GM23338 (cell line): ENCODE results near the gene PNRC2. TPM values are rescaled to one million over a fixed set of nuclear protein-coding genes. Genes with fewer than 3 reads are reported as not detected.

Source experiments
- ATAC-seq: fragments of 200-7000 bp; cut with Tn5 transposase; 3 replicates; pipeline ENCODE4 v1.9.1; 2020
- DNase-seq: peaks from one replicate; pipeline ENCODE4 v3.0.0-alpha.2; 2015; ENCODE audit warnings: low spot score
- H2AFZ ChIP-seq: fragments of 200-600 bp; sonication (generic); 2 replicates; pipeline ENCODE4 v1.8.0; 2016; ENCODE audit warnings: antibody characterized with exemption, mild to moderate bottlenecking, moderate library complexity
- H3F3A ChIP-seq: fragments of 200-600 bp; sonication (generic); replicated peaks from 2 replicates; pipeline ENCODE4 v1.8.0; 2017; ENCODE audit warnings: antibody characterized with exemption, mixed run types, low read depth
- H3K27ac ChIP-seq: fragments of 200-600 bp; sonication (generic); 2 replicates; pipeline ENCODE4 v1.6.1; 2016; ENCODE audit warnings: low read depth
- H3K27me3 ChIP-seq: fragments of 200-600 bp; sonication (generic); 2 replicates; pipeline ENCODE4 v1.8.0; 2016; ENCODE audit warnings: mild to moderate bottlenecking, mixed run types, moderate library complexity; ENCODE audit not compliant: insufficient read depth
- H3K36me3 ChIP-seq: fragments of 200-600 bp; sonication (generic); 2 replicates; pipeline ENCODE4 v1.8.0; 2016; ENCODE audit warnings: mild to moderate bottlenecking; ENCODE audit not compliant: insufficient read depth
- H3K4me1 ChIP-seq: fragments of 200-600 bp; sonication (generic); 2 replicates; pipeline ENCODE4 v1.8.0; 2016; ENCODE audit warnings: mild to moderate bottlenecking, moderate library complexity; ENCODE audit not compliant: insufficient read depth
- H3K4me2 ChIP-seq: fragments of 200-600 bp; sonication (generic); 2 replicates; pipeline ENCODE4 v1.7.1; 2017; ENCODE audit warnings: mixed run types
- H3K4me3 ChIP-seq: fragments of 200-600 bp; sonication (generic); 2 replicates; pipeline ENCODE4 v1.6.1; 2016; ENCODE audit warnings: mixed run types
- H3K79me2 ChIP-seq: fragments of 200-600 bp; sonication (generic); replicated peaks from 2 replicates; pipeline ENCODE4 v1.8.0; 2017; ENCODE audit warnings: mild to moderate bottlenecking; ENCODE audit not compliant: insufficient read depth
- H3K9me2 ChIP-seq: fragments of 200-600 bp; sonication (generic); 2 replicates; pipeline ENCODE4 v1.8.0; 2017; ENCODE audit not compliant: insufficient read depth
- H4K20me1 ChIP-seq: fragments of 200-600 bp; sonication (generic); replicated peaks from 2 replicates; pipeline ENCODE4 v1.8.0; 2017; ENCODE audit warnings: mild to moderate bottlenecking; ENCODE audit not compliant: insufficient read depth
- H3K27ac Mint-ChIP-seq: 2 replicates; pipeline ENCODE4 v1.8.0; 2020; ENCODE audit warnings: inconsistent platforms, mild to moderate bottlenecking, moderate library complexity, mixed read lengths
- H3K27me3 Mint-ChIP-seq: 3 replicates; pipeline ENCODE4 v1.8.0; 2022; ENCODE audit warnings: low read depth, mild to moderate bottlenecking, moderate library complexity, mixed read lengths, inconsistent platforms; ENCODE audit not compliant: insufficient read depth, poor library complexity
- H3K36me3 Mint-ChIP-seq: 3 replicates; pipeline ENCODE4 v1.8.0; 2021; ENCODE audit warnings: low read depth, mild to moderate bottlenecking, inconsistent platforms, moderate library complexity, mixed read lengths
- H3K4me1 Mint-ChIP-seq: 3 replicates; pipeline ENCODE4 v1.8.0; 2020; ENCODE audit warnings: mild to moderate bottlenecking, inconsistent platforms, mixed read lengths
- H3K4me3 Mint-ChIP-seq: 3 replicates; pipeline ENCODE4 v1.8.0; 2021; ENCODE audit warnings: moderate library complexity, mild to moderate bottlenecking, inconsistent platforms, mixed read lengths
- H3K9me3 Mint-ChIP-seq: 3 replicates; pipeline ENCODE4 v1.8.0; 2020; ENCODE audit warnings: moderate library complexity, mild to moderate bottlenecking, inconsistent platforms, mixed read lengths
- CREB1 ChIP-seq: fragments of 250-450 bp; sonication (Bioruptor Pico); IDR thresholded peaks from 2 replicates; pipeline ENCODE4 v1.5.0; 2020; ENCODE audit warnings: low read depth, mild to moderate bottlenecking, moderate library complexity
- EZH2 ChIP-seq: fragments of 200-600 bp; sonication (generic); IDR thresholded peaks from one replicate; pipeline ENCODE4 v1.8.0; 2017; ENCODE audit warnings: antibody characterized with exemption, mild to moderate bottlenecking, low read depth; ENCODE audit not compliant: unreplicated experiment
- EZH2phosphoT487 ChIP-seq: fragments of 200-600 bp; sonication (generic); IDR thresholded peaks from one replicate; pipeline ENCODE4 v1.8.1; 2018; ENCODE audit warnings: antibody characterized with exemption; ENCODE audit not compliant: unreplicated experiment
- JUNB ChIP-seq: IDR thresholded peaks from one replicate; pipeline ENCODE4 v1.6.1; 2016; ENCODE audit warnings: antibody characterized with exemption; ENCODE audit not compliant: unreplicated experiment
- NANOG ChIP-seq: IDR thresholded peaks from 2 replicates; pipeline ENCODE4 v1.6.1; 2016; ENCODE audit warnings: antibody characterized with exemption, borderline replicate concordance
- POLR2AphosphoS5 ChIP-seq: IDR thresholded peaks from 2 replicates; pipeline ENCODE4 v1.6.1; 2016; ENCODE audit warnings: antibody characterized with exemption, low read depth
- STAT1 ChIP-seq: IDR thresholded peaks from one replicate; pipeline ENCODE4 v1.6.1; 2016; ENCODE audit warnings: antibody characterized with exemption; ENCODE audit not compliant: unreplicated experiment
- ZNF114 ChIP-seq: fragments of 250-450 bp; sonication (Bioruptor Pico); IDR thresholded peaks from 2 replicates; pipeline ENCODE4 v1.5.0; 2020; ENCODE audit warnings: mild to moderate bottlenecking, moderate library complexity
- ZNF331 ChIP-seq: fragments of 250-450 bp; sonication (Bioruptor Pico); IDR thresholded peaks from 2 replicates; pipeline ENCODE4 v1.5.0; 2020; ENCODE audit warnings: low read depth, mild to moderate bottlenecking, moderate library complexity
- polyA plus RNA-seq: library from polyadenylated mRNA; unstranded; fragments of >200 nt; fragmentation: Nextera tagmentation; extraction: Ambion mirVana; gene quantifications from 2 replicates; pipeline ENCODE4 v1.2.1, GENCODE V29; 2016
- total RNA-seq: library from RNA; depleted of rRNA; stranded (reverse); fragments of >200 nt; shearing (Covaris generic); gene quantifications from 2 replicates; pipeline ENCODE4 v1.2.3, GENCODE V29; 2014
- TF ChIP-seq, protein P1 (sequence below): fragments of 250-450 bp; sonication (Bioruptor Pico); IDR thresholded peaks from 2 replicates; pipeline ENCODE4 v1.5.0; 2020; ENCODE audit warnings: mild to moderate bottlenecking, moderate library complexity
- TF ChIP-seq, protein P2 (sequence below), 2 experiments: fragments of 200-600 bp in 1 of 2; sonication (generic) in 1 of 2; conservative IDR thresholded peaks; 2 replicates each; pipeline versions ENCODE4 v1.5.1 to v1.6.1; 2016 to 2017; ENCODE audit warnings: antibody characterized with exemption in 2 of 2, low read depth in 2 of 2, mild to moderate bottlenecking in 2 of 2, moderate library complexity in 1 of 2
- TF ChIP-seq, protein P3 (sequence below): IDR thresholded peaks from 2 replicates; pipeline ENCODE4 v1.6.1; 2016; ENCODE audit warnings: antibody characterized with exemption
- TF ChIP-seq, protein P4 (sequence below): IDR thresholded peaks from one replicate; pipeline ENCODE4 v1.6.1; 2018; ENCODE audit warnings: antibody characterized with exemption; ENCODE audit not compliant: unreplicated experiment

The PNRC2 gene
- total and polyA plus RNA-seq, 2 experiments from 2014 or later, result 157 to 237 TPM

DNA sequence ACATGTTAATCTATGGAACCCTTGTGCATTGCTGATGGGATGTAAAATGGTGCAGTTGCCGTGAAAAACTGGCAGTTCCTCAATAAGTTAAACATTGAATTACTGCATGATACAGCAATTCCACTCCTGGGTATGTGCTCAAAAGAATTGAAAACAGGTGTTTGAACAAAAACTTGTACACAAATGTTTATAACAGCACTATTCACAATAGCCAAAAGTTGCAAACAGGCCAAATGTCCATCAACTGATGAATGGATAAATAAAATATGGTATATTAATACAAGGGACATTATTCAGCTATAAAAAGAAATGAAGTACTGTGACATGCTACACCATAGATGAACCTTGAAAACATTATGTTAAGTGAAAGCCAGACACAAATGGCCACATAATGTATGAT, 38.2 kb downstream of the PNRC2 start (continued):
- TF ChIP-seq, protein P1, sequence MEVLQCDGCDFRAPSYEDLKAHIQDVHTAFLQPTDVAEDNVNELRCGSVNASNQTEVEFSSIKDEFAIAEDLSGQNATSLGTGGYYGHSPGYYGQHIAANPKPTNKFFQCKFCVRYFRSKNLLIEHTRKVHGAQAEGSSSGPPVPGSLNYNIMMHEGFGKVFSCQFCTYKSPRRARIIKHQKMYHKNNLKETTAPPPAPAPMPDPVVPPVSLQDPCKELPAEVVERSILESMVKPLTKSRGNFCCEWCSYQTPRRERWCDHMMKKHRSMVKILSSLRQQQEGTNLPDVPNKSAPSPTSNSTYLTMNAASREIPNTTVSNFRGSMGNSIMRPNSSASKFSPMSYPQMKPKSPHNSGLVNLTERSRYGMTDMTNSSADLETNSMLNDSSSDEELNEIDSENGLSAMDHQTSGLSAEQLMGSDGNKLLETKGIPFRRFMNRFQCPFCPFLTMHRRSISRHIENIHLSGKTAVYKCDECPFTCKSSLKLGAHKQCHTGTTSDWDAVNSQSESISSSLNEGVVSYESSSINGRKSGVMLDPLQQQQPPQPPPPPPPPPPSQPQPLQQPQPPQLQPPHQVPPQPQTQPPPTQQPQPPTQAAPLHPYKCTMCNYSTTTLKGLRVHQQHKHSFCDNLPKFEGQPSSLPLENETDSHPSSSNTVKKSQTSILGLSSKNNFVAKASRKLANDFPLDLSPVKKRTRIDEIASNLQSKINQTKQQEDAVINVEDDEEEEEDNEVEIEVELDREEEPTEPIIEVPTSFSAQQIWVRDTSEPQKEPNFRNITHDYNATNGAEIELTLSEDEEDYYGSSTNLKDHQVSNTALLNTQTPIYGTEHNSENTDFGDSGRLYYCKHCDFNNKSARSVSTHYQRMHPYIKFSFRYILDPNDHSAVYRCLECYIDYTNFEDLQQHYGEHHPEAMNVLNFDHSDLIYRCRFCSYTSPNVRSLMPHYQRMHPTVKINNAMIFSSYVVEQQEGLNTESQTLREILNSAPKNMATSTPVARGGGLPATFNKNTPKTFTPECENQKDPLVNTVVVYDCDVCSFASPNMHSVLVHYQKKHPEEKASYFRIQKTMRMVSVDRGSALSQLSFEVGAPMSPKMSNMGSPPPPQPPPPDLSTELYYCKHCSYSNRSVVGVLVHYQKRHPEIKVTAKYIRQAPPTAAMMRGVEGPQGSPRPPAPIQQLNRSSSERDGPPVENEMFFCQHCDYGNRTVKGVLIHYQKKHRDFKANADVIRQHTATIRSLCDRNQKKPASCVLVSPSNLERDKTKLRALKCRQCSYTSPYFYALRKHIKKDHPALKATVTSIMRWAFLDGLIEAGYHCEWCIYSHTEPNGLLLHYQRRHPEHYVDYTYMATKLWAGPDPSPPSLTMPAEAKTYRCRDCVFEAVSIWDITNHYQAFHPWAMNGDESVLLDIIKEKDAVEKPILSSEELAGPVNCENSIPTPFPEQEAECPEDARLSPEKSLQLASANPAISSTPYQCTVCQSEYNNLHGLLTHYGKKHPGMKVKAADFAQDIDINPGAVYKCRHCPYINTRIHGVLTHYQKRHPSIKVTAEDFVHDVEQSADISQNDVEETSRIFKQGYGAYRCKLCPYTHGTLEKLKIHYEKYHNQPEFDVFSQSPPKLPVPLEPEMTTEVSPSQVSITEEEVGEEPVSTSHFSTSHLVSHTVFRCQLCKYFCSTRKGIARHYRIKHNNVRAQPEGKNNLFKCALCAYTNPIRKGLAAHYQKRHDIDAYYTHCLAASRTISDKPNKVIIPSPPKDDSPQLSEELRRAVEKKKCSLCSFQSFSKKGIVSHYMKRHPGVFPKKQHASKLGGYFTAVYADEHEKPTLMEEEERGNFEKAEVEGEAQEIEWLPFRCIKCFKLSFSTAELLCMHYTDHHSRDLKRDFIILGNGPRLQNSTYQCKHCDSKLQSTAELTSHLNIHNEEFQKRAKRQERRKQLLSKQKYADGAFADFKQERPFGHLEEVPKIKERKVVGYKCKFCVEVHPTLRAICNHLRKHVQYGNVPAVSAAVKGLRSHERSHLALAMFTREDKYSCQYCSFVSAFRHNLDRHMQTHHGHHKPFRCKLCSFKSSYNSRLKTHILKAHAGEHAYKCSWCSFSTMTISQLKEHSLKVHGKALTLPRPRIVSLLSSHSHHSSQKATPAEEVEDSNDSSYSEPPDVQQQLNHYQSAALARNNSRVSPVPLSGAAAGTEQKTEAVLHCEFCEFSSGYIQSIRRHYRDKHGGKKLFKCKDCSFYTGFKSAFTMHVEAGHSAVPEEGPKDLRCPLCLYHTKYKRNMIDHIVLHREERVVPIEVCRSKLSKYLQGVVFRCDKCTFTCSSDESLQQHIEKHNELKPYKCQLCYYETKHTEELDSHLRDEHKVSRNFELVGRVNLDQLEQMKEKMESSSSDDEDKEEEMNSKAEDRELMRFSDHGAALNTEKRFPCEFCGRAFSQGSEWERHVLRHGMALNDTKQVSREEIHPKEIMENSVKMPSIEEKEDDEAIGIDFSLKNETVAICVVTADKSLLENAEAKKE (CRISPR knock-in tag), result no peak

DNA sequence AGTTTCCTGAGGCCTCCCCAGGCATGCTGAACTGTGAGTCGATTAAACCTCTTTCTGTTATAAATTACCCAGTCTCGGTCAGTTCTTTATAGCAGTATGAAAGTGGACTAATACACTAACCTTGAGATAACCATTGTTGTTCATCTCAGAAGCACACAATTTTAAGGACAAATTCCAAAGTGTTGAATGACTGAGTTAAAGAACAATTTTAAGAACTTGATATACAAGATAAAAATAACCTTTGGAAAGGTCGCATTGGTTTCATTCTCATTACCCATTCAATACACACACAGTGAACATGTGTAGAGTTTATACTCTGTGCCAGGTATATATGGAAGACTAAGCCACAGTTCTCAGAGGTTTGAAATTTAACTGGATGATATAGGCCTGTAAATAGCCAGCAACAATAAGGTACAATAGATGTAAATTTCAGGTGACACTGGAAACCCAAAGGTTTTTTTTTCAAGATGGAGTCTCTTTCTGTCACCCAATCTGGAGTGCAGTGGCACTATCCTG, 39.6 kb downstream of the PNRC2 start:
- Histone ChIP-seq H3K27me3 (no peaks in the 10 kb centered on the region), H3K9me2 (no peaks in the 10 kb centered on the region; the same call in 1 of the 2 replicates), H3K4me3 (no peak overlapping the region), H3K79me2 (no peaks in the 10 kb centered on the region), H3K4me1 (peaks cover 12% of the 10 kb centered on the region), H2AFZ (0 out of 2 replicates have a peak overlapping the region, but pooled peaks have one; percentile 20), H3F3A (no peaks in the 10 kb centered on the region; the same call in 1 of the 2 replicates), H3K4me2 (no peak overlapping the region), H4K20me1 (no peaks in the 10 kb centered on the region), H3K36me3 (no peaks in the 10 kb centered on the region), H3K27ac (no peak overlapping the region)
- Mint-ChIP-seq H3K4me3 (no peak overlapping the region), H3K36me3 (peaks cover 5% of the 10 kb centered on the region; the same call in 2 of the 3 replicates), H3K4me1 (peaks cover 23% of the 10 kb centered on the region), H3K9me3 (peaks cover 6% of the 10 kb centered on the region), H3K27me3 (no peaks in the 10 kb centered on the region), H3K27ac (no peak overlapping the region; the same call in 1 of the 2 replicates)
- no peak for DNase-seq
- ATAC-seq, result no peak
- TF ChIP-seq JUNB (no peak), ZNF114 (CRISPR knock-in tag) (no peak), NANOG (no peak), STAT1 (no peak), CREB1 (CRISPR knock-in tag) (no peak), ZNF331 (CRISPR knock-in tag) (no peak), EZH2 (no peak), EZH2phosphoT487 (no peak), POLR2AphosphoS5 (no peak)
- TF ChIP-seq, protein P2, sequence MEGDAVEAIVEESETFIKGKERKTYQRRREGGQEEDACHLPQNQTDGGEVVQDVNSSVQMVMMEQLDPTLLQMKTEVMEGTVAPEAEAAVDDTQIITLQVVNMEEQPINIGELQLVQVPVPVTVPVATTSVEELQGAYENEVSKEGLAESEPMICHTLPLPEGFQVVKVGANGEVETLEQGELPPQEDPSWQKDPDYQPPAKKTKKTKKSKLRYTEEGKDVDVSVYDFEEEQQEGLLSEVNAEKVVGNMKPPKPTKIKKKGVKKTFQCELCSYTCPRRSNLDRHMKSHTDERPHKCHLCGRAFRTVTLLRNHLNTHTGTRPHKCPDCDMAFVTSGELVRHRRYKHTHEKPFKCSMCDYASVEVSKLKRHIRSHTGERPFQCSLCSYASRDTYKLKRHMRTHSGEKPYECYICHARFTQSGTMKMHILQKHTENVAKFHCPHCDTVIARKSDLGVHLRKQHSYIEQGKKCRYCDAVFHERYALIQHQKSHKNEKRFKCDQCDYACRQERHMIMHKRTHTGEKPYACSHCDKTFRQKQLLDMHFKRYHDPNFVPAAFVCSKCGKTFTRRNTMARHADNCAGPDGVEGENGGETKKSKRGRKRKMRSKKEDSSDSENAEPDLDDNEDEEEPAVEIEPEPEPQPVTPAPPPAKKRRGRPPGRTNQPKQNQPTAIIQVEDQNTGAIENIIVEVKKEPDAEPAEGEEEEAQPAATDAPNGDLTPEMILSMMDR (conservative IDR thresholded peaks at IDR 0.05; ENCODE audit: low read depth in 2 of 2), result no peak
- TF ChIP-seq, protein P3, sequence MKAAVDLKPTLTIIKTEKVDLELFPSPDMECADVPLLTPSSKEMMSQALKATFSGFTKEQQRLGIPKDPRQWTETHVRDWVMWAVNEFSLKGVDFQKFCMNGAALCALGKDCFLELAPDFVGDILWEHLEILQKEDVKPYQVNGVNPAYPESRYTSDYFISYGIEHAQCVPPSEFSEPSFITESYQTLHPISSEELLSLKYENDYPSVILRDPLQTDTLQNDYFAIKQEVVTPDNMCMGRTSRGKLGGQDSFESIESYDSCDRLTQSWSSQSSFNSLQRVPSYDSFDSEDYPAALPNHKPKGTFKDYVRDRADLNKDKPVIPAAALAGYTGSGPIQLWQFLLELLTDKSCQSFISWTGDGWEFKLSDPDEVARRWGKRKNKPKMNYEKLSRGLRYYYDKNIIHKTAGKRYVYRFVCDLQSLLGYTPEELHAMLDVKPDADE, result no peak
- TF ChIP-seq, protein P4, sequence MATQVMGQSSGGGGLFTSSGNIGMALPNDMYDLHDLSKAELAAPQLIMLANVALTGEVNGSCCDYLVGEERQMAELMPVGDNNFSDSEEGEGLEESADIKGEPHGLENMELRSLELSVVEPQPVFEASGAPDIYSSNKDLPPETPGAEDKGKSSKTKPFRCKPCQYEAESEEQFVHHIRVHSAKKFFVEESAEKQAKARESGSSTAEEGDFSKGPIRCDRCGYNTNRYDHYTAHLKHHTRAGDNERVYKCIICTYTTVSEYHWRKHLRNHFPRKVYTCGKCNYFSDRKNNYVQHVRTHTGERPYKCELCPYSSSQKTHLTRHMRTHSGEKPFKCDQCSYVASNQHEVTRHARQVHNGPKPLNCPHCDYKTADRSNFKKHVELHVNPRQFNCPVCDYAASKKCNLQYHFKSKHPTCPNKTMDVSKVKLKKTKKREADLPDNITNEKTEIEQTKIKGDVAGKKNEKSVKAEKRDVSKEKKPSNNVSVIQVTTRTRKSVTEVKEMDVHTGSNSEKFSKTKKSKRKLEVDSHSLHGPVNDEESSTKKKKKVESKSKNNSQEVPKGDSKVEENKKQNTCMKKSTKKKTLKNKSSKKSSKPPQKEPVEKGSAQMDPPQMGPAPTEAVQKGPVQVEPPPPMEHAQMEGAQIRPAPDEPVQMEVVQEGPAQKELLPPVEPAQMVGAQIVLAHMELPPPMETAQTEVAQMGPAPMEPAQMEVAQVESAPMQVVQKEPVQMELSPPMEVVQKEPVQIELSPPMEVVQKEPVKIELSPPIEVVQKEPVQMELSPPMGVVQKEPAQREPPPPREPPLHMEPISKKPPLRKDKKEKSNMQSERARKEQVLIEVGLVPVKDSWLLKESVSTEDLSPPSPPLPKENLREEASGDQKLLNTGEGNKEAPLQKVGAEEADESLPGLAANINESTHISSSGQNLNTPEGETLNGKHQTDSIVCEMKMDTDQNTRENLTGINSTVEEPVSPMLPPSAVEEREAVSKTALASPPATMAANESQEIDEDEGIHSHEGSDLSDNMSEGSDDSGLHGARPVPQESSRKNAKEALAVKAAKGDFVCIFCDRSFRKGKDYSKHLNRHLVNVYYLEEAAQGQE, result no peak
